ENCODE results near the gene DST.

GRCh38 chr6:56518995-56519767 is 123.5 kb downstream of the DST start:
- TF ChIP-seq CTCF (IDR thresholded peaks at IDR 0.05; ENCODE audit: low read depth, low read length, poor library complexity, severe bottlenecking) (no peak), EZH2phosphoT487 (IDR thresholded peaks at IDR 0.05; ENCODE audit: borderline replicate concordance, low read length) (no peak)

Data from DOHH2 (cell line).